Measurements from ENCODE around the gene LMLN.

- TF ChIP-seq ISL1 (CRISPR knock-in tag; IDR thresholded peaks at IDR 0.05) (no peak), POU6F1 (CRISPR knock-in tag; IDR thresholded peaks at IDR 0.05; ENCODE audit: borderline replicate concordance, low read depth) (no peak), ZNF70 (CRISPR knock-in tag; IDR thresholded peaks at IDR 0.05) (no peak), ESRRG (CRISPR knock-in tag; IDR thresholded peaks at IDR 0.05) (no peak), TCF4 (CRISPR knock-in tag; IDR thresholded peaks at IDR 0.05; ENCODE audit: borderline replicate concordance) (no peak), TSHZ2 (CRISPR knock-in tag; IDR thresholded peaks at IDR 0.05) (no peak), RARB (CRISPR knock-in tag; IDR thresholded peaks at IDR 0.05) (no peak), ZNF565 (CRISPR knock-in tag; conservative IDR thresholded peaks at IDR 0.05; ENCODE audit: low read depth) (no peak), ZFP30 (CRISPR knock-in tag; IDR thresholded peaks at IDR 0.05) (no peak), PPARA (CRISPR knock-in tag; IDR thresholded peaks at IDR 0.05; ENCODE audit: borderline replicate concordance) (no peak), ZC3H10 (CRISPR knock-in tag; IDR thresholded peaks at IDR 0.05) (no peak)
- TF ChIP-seq, protein P1, sequence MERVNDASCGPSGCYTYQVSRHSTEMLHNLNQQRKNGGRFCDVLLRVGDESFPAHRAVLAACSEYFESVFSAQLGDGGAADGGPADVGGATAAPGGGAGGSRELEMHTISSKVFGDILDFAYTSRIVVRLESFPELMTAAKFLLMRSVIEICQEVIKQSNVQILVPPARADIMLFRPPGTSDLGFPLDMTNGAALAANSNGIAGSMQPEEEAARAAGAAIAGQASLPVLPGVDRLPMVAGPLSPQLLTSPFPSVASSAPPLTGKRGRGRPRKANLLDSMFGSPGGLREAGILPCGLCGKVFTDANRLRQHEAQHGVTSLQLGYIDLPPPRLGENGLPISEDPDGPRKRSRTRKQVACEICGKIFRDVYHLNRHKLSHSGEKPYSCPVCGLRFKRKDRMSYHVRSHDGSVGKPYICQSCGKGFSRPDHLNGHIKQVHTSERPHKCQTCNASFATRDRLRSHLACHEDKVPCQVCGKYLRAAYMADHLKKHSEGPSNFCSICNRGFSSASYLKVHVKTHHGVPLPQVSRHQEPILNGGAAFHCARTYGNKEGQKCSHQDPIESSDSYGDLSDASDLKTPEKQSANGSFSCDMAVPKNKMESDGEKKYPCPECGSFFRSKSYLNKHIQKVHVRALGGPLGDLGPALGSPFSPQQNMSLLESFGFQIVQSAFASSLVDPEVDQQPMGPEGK (CRISPR knock-in tag; IDR thresholded peaks at IDR 0.05; ENCODE audit: borderline replicate concordance), result no peak
Observed at GRCh38 chr3:198025644-198026043, 65.6 kb downstream of the LMLN start.
